Activated T-cell treated with anti-CD3 and anti-CD28 coated beads for 4 hours (primary cell): ENCODE results near the gene DICER1.
"Not testable (repeated sequence)": the region's sequence is repeated elsewhere in the genome, so short reads cannot be mapped to it uniquely, and the experiment has no call there.

Experiments used
- DNase-seq: peaks from one replicate; pipeline ENCODE4 v3.0.0-alpha.2; 2020

DICER1 gene

DNA sequence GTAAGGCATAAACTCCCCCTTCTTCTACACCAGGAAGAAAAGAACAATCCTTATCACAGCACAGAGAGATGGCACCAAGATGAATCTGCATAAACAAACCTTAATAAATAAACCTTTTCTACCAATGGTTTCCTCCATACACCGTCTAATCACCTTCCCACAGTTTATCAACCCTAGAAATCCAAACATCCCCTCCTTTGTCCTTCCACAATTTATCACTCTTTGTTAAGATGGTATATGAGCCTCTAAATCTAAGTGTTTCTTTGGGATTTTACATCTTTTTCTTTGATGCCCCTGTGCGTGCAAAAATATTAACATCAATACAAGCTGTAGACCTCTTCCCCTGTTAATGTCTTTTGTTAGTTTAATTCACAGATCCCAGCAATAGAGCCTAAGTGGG lies 12.5 kb downstream of the DICER1 start:
- no peak for DNase-seq

DNA sequence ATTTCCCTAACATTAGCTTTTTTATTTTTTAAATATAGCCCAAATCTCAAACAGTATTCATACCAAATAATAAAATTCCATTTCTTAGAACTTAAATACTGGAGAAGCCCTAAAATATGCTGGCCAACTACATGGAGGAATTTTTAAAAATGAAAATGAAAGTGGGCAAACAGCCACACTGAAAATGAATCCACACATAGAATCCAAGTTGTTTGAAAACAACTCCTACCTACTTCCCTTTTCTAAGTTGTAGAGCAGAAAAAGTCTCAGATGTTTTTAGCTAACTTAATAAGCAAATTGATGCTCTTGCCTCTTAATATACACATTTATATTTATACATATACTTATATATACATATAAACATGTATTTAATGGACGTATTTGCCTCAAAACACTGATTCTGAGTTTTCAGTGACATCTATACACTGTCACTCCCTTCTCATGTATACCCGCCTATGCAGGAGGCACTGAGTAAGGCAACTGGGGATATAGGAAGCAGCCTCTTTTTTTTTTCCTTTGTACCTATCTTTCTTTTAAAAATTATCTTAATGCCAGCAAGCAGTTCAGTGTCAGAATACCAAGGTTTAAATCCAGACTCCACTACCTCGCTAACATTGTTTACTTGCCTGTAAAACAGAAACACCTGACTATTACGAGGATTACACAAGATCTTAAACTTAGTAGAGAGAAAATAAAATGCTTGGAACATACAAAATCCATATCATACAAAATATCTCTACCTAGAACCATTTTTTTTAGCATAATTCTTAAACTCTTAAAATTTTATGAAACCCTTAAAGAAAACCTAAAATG lies 13.3 kb downstream of the DICER1 start:
- DNase-seq, result no peak

DNA sequence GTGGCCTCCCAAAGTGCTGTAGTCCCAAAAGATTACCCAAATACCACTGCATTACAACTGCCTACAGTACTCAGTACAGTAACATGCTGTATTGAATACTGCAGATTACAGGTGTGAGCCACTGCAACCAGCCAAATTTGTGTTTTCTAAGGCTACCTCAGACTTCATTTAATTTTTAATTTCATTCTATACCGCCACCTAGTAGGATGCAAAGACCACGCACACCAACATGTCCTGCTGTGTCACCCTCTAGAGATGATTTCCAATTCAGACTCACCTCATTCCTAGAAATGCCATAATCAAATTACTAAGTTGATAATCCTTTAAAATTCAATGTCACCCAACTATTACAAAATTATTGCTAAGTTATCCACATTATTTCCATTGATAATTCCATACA lies 15.1 kb downstream of the DICER1 start:
- DNase-seq, result no peak

DNA sequence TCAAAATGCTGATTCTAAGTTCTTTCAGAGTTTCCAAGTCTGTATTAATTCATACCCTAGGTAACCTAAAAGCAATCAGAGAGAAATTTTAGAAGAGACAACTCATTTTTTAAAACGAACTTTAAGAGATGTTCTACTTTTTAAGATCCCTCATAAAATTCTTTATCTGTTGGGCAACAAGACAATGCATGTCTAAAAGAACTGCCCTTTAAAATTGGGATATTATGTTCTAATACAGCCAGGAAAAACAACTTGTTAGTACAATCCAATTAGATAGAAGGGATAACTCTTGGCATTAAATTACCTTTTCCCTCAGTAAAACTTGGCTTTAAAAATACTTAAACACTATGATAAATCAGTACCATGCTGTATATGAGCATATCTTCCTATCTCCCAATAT lies 15.6 kb downstream of the DICER1 start:
- no peak for DNase-seq

DNA sequence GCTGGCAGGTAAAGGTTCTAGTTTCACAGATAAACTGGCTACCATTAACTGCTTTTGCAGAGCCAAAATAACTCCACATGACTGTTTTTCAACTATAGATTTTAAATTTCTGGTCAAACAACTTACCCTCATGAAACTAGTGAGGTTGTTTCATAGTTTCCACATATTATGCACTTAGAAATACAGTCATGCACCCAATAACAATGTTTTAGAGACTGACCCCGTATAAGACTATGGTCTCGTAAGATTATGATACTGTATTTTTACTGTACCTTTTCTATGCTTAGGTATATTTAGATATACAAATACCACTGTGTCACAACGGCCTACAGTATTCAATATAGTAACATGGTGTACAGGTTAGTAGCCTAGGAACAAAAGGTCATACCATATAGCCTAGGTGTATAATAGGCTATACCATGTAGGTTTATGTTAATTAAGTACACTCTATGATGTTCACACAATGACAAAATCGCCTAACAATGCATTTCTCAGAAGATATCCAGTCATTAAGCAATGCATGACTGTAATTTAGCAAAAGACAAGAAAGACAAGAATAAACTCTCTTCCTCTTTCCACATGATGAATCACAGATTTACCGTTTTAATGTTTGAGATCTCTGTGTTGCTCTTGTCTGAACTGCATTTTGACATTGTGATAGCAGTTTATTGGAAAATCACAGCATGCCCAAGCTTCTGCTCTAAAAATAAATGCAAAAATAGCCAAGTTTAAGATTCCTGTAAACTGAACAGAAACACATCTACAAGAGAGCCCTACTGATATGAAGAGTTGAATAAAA lies 17.1 kb downstream of the DICER1 start:
- no peak for DNase-seq

DNA sequence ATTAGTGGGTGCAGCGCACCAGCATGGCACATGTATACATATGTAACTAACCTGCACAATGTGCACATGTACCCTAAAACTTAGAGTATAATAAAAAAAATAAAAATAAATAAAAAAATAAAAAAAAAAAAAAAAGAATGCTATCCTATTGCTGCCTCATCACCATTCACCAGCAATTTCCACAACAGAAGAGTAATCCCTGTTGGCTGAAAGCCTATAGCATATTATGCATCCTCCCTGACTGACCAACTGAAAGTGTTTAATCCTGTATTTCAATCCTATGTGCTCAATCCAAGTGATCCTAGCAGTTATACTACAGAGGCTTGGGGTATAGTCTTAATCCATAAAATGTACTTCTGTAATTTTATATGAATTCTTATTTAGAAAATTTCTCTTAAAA lies 18.5 kb downstream of the DICER1 start:
- DNase-seq, result no peak

DNA sequence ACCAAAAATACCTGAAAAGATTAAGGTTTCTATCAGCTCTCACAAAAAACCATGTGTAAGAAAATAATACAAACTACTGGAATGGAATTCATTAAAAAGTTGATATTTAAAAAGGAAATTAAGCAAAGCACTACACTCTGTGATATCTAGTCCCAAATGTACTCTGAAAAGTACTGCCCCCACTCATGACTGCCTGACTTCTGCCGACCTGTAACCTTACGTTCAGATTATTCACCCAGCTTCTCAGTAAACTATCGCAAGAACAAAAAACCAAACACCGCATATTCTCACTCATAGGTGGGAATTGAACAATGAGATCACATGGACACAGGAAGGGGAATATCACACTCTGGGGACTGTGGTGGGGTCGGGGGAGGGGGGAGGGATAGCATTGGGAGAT lies 18.9 kb downstream of the DICER1 start:
- DNase-seq, result not testable (repeated sequence)

DNA sequence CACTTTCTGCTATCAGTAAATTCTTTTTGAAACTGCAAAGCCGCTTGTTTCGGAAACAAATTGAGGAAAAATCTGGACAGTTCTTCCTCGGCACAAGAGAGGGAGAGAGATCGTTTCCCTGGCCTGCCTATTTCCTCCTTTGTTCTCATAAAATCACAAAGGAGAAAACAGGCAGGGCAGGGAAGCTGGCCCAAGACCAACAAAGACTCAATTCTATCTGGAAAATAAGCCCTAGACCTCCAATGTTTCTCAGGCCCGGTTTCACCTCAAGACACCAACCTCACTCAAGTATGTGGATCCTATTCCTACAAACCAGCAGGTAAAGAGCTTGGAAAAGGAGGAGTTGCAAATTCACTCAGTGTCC lies 19.5 kb downstream of the DICER1 start:
- DNase-seq, result no peak

DNA sequence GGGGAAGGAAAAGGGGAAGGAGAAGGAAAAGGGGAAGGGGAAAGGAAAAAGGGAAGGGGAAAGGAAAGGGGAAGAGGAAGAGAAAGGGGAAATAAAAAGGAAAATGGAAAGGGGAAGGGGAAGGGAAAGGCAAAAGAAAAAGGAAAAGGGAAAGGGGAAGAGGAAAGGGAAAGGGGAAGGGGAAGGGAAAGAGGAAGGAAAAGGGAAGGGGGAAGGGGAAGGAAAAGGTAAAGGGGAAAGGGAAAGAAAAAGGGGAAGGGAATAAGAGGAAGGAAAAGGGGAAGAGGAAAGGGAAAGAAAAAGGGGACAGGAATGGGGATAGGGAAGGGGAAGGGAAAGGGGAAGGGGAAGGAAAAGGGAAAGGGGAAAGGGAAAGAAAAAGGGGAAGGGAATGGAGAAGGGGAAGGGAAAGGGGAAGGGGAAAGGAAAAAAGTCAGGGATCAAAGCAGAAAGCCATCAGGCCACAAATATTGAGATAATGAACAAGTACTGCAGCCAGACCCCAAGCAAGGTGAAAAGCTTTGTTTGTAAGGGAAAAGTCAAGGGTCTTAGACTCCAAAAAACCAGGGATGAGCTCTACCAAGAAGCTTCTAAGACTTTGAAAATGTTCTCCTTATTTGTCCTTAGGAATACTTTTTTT lies 20.0 kb downstream of the DICER1 start:
- no peak for DNase-seq

DNA sequence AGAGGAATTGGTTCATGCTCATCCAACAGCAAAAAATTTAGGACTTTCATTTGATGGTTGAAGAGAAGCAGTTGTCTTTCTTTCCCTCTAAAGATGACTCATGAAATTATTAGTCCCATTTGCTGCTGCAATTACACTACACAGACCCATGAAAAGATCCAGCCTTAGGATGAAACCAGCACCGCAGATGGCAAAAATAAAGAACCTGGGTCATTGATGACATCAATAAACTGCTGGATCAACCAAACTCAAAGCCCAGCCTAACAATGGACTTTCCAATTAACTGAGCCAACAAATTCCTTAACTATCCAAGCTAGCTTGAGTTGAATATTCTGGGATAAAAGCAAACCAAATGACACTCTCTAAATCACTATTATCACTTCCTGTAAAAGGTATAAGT lies 20.7 kb downstream of the DICER1 start:
- no peak for DNase-seq

DNA sequence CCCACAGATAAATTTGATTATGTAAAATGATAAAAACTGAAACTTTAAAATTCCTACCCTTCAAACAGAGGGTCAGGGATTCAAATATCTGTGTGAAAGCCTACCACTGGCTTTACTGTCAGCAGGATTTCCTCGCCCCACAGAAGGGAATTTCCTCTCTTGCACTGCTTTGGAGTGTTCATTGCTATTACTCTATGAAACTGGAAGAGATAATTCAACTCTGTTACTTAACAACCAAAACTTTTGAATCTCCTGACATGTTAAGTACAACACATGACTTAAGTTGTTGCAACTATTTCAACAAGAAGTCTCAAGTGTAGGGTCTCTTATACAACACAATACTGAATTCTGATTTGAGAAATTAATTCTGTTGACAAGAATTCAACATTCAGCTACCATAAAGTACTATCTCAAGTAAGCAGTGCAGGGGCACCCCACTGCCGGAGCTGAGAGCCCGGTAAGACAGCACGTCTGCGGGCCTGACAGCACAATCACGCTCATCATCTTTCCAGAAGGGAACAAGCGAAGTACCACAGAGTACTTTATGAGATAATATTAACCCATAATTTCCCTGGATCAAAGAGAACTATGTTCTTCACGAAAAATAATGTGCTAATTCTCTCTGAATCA lies 22.9 kb downstream of the DICER1 start:
- DNase-seq, result no peak

DNA sequence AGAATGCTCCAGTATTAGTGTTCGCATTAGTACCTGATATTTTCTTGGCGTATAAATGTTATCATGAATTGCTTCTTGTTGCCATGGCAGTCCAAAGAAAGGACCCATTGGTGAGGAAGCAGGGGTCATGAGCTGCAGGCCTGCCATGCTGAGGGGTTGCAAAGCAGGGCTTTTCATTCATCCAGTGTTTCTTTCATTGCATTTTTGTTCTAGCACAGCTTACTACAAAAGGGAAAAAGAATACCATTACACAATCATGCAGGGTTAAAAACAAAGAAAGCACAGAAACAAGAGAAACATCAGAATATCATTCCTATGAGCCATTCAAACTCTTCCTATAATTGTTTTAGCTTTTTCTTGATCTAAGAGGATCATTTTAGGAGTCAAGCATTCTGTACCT lies 24.0 kb downstream of the DICER1 start:
- DNase-seq, result no peak

DNA sequence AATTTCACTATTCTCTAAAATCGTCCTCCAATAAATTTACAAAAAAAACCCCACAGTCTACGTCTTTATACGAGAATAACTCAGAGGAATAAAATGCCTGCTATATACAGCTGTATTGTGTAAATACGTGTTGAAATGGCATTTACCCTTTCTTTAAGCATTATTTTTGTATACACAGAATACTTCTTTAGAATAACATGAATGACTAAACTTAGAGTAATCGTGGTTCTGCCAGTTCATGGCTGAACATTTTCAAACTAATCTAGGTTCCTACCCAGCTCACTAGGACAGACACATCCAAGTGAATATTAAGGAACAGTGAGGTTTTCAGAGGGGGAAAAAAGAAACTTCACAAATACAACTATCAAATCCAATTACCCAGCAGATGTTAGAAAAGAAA lies 24.6 kb downstream of the DICER1 start:
- no peak for DNase-seq

DNA sequence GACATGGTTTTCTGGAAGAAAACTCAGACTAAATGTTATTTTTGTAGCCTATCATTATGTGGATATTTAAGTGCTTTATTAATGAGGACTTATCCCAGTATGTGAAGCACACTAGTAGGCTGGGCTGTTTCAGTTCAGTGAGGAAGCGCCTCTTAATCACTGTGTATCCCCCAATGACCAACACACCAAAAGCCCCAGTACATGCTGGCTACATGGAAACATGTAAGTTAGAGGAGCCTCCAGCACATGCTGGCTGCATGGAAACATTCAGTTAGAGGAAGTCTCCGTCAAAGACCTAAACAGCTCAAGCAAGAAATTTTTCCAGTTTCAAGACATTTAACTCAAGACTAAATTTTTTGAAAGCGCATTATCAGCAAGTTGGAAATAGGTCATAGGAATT lies 26.8 kb downstream of the DICER1 start:
- DNase-seq, result no peak

DNA sequence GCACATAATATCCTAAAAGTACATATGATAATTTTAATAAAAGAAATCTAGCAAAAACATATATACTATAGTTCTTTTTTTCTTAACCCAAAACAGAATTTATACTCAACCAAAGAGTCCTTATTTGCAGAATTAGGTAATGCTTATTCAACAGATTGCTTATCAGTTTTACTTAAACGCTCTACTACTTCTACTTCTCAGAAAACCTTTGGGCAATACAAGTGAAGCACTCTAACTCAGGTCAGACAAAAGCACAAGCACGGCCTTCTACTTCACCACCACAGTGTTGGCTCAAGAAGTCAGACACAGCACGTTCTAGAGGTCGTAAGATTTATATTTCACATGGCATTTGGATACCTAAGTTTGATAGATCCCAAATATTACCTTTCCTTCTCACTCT lies 29.2 kb downstream of the DICER1 start:
- no peak for DNase-seq

DNA sequence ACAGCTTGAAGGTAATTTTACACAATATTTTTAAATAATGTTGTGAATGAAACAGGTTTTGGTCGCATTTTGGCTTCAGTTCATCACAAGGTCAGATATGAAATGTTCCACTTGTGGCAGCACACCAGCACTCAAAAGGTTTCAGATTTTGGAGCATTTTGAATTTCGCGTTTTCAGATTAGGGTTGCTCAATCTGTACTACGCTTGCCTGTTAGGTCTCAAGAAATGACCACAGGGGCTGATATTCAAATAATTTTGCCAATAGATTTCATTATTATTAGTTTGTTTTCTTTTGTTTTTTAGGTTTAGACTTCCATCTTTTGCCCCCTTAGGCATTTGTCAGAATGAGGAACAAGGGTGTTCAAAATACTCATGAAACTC lies 29.8 kb downstream of the DICER1 start:
- DNase-seq, result no peak

DNA sequence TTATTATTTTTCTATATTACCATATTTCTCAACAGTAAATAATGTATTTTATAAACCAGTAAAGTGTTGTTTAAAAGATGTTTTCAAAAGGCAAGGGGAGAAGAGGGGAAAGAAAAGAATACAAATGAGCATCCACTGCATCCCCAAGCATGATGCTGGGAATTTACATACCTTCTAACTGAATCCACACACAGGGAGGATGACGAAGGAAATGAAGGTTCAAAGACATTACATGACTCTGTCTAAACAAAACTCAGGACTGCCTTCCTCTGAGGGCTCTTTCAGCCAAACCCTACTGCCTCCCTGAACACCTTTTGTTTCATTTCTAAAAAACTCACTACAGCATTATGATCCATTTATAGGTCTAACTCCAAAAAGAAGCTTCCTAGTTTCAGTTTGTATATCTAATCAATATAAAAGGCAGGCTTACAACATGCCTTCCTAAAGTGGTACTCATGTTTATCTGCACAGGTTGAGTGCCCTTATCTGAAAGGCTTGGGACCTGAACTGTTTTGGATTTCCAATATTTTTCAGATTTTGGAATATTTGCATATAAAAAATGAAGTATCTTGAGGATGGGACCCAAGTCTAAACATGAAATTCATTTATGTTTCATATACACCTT lies 30.3 kb downstream of the DICER1 start:
- no peak for DNase-seq

DNA sequence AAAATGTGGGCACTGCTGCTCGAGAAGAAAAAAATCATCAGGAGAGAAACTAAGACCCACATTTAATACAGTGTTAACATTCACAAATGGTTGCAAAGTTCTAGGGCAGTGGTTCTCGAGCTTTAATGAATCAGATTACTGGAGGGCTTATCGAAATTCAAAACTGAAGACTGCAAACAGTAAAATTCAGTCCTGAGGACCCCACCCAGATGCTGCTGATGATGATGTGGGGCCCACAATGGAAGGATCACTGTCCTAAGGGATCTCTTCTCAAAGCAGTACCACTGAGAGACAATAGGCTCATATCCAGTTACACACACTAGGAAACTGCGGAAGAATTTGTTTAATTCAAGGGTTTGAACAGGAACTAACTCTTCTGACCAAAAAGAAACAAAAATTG lies 31.4 kb downstream of the DICER1 start:
- DNase-seq, result no peak

DNA sequence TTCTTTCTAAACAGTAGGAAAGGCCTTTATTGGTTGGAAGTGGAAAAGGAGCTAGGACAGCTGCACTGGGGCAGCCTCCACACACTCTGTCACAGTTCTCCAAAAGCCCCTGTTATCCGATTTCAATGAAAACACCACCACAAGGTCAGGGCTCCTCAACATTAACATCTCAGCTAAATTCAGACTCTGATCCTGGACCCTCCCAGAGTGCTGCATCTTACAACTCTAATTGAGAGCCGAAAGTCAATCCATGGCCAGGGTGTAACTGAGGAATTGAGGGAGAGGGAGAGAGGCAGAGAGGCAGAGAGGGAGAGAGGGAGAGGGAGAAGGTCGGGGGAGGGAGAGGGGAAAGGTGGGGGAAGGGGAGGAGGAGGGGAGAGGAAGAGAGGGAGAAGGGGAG lies 32.1 kb downstream of the DICER1 start:
- no peak for DNase-seq

DNA sequence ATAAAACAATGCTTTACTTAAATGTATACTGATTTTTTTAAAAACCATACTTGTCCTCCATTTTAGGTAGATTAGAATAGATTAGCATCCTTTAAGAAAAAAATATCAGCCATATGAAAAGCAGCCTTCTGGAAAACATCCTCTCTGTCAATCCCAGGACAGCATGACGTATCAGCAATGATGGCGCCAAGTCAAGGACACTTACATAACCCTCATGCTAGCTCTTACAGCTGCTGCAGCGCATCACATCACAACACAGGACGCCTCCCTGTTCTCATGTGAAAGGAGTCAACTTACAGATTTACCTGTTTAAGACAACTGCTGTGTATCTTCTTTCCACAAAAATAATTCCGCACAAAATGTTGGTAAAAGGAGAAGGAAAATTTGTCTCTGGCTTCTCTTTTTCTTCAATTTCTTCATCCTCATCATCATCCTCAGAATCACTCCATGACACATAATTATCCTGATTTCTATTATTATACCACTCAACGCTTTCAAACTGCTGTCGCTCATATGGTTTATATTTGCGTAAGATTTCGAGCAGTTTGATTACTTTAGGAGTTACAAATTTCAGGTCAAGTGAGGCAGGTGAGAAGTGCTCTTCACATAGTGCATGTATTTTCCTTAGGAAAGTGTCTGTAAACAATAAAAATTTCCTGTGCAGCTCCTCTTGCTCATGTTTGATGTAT lies 33.3 kb downstream of the DICER1 start:
- DNase-seq, result no peak

DNA sequence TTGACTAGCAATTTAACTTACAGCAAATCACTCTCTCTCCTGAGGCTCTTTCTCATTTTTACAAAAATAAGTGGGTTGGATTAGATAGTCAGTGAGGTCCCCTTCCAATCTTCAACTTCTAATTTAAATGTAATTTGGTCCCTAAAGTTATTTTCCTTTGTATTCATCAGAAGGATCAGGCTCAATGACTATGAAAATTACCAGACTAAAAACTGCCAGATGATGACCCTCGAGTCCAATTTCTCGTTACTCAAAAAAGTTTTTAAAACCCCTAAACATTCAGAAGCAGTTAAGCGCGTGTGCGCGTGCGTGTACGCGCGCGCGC lies 34.7 kb downstream of the DICER1 start:
- no peak for DNase-seq

DNA sequence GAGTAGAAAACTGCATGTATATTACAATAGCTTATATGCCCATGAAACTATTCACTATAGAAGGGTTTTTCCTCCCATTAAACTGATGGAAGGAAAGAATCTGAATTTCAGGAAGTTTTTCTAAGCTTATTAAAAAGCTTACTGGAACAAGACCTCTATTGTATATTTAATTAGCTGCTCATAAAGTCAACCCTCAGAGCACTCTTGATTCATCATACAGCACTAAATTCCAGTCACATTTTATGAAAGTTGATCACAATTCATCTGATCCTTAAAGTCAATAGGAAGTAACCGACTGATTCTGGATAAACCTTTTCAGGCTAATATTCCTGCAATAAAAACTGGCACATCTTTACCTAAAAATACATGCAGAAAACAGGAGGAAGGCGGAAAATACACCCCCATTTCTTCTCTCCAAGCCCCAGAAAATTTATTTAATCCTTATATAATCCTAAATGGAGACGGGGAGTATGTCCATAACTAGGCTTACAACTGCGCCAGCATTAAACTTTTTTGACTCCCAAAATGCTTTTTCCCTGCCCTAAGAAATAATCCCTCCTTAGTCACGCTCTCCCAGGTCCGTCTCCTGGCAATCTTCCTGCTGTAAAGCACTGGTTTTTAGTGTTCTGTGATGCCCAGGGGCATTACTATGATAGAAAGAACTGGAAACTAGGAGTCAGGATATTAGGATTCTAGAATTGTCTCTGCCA lies 35.3 kb downstream of the DICER1 start:
- DNase-seq, result no peak
